EH (cell line): ENCODE data around the gene SLC44A2.

Experiments used
- DNase-seq: peaks from one replicate; pipeline ENCODE4 v3.0.0-alpha.2; 2015; ENCODE audit warnings: low read depth

Gene SLC44A2

DNA sequence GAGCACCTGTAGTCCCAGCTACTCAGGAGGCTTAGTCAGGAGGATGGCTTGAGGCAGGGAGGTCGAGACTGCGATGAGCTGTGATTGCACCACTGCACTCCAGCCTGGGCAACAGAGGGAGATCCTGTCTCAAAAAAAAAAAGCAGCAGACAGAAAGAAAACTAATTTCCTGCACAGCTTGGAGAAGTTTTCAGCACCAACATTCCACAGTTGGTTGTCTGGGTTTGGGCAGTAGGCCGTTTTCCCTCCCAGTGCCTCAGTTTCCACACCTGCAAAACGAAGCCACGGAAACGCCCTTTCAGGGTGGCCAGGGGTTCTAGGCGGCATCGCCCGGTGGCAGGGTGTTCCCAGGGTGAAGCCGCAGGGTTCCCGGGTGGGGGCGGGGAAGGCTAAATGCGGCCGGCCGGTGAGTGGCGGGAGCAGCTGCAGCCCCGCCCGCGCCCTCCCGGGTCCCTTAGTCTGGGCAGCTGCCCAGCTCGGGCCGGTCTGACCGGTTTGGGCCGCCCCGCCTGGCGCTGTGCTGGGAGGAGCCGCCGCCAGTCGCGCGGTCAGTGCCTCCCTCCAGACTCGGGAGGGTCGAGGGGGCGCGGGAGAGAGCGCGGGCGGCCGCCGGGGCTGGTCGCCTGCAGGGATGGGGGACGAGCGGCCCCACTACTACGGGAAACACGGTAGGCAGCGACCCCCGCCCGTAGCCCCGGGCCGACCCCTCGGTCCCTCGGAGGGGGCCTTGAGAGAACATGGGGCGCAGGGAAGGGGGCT lies at the start of gene SLC44A2:
SLC44A2 (plus strand) TSS at position 551 of the 759 bp plus-strand sequence; CDS start at position 632, 81 bp downstream.
- DNase-seq: peak; percentile 74

DNA sequence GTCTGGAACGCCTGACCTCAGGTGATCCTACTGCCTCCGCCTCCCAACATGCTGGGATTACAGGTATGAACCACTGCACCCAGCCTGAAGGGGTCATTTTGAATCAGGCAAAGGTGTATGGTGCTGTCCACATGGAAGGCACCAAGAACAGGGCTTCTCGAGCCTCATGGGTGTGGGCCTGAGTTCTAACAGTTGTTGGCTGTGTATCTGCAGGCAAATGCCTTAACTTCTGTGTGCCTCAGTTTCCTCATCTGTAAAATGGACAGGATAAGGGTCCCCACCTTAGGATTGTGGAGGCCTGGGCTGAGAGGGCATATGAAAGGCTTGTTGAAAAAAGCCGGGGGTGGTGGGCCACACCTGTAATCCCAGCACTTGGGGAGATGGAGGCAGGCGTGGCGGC lies 47.4 kb upstream of the SLC44A2 start:
- no peak for DNase-seq

DNA sequence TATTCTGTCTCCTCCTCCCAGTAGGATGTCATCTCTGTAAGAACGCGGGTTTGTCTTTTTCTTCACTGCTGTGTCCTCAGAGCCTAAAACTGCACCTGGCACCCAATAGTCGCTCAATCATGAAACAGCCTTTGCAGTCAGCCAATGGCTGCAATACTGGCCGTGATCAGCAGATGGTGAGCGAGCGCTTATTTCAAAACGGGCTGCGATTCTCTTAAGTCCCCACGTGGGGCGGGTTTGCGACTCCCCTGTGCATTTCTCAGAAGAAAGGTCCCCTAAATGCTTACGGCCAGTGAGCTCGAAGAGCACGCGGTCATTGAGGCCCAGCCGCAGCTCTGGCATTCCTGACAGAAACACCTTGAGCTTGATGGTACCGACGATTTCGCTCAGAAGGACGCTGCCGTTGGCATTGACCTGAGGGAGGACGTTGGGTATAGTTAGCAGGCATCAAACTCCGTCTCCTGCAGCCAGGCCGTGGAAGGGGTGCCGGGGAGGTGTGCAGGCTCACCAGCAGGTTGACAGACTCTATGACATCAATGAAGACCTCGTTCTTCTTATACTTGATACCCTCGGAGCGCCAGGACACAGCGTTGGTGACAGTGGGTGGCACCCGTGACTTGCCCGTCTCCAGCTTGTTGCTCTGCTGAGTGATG lies 44.2 kb upstream of the SLC44A2 start:
- peak; percentile 90 for DNase-seq

DNA sequence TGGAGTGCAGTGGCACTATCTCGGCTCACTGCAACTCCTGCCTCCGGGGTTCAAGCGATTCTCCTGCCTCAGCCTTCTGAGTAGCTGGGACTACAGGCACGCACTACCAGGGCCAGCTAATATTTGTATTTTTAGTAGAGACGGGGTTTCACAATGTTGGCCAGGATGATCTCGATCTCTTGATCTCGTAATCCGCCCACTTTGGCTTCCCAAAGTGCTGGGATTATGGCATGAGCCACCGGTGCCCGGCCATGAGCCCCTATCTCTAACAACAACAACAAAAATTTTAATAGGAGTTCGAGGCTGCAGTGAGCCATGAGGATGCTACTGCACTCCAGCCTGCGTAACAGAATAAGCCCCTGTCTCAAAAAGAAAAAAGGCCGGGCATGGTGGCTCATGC lies 43.3 kb upstream of the SLC44A2 start:
- no peak for DNase-seq

DNA sequence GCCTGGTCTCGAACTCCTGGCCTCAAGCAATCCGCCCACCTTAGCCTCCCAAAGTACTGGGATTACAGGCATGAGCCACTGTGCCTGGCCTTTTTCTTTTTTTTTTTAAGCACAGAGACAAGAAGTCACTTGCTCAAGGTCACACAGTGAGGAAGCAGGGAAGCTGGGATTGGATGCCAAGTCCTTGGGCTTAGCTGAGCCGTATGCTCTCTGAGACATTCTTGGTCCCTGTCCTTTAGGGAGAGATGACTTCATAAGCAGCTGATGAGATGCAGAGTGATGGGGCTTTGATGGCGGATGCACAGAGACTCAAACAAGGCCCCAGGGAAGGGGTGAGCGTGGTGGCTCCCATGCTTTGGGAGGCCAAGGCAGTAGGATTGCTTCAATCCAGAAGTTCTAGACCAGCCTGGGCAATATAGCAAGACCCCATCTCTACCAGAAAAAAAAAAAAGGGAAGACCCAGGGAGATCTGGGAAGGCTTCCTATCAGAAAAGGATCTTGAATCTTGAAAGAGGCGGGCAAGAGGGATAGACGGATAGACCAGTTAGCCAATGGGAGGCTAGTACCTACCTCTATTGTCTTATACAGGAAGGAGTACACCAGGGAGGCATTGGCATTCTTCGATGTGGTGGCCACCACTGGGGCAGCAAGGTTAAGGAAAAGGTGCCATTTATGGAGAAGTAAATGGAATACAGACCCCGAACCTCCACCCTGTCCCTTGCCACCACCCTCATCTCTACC lies 42.1 kb upstream of the SLC44A2 start:
- peak; percentile 25 for DNase-seq

DNA sequence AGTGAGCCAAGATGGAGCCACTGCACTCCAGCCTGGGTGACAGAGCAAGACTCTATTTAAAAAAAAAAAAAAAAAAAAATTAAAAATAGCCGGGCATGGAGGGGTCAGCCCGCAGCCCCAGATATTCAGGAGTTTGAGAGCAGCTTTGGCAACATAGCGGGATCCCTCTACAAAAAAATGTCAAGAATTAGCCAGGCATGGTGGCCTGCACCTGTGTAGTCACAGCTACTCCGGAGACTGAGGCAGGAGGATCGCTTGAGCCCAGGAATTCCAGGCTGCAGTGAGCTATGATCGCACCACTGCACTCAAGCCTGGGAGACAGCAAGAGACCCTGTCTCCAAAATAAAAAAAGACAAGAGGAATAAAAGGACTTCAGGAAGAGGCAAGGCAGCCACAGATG lies 39.0 kb upstream of the SLC44A2 start:
- DNase-seq: no peak

DNA sequence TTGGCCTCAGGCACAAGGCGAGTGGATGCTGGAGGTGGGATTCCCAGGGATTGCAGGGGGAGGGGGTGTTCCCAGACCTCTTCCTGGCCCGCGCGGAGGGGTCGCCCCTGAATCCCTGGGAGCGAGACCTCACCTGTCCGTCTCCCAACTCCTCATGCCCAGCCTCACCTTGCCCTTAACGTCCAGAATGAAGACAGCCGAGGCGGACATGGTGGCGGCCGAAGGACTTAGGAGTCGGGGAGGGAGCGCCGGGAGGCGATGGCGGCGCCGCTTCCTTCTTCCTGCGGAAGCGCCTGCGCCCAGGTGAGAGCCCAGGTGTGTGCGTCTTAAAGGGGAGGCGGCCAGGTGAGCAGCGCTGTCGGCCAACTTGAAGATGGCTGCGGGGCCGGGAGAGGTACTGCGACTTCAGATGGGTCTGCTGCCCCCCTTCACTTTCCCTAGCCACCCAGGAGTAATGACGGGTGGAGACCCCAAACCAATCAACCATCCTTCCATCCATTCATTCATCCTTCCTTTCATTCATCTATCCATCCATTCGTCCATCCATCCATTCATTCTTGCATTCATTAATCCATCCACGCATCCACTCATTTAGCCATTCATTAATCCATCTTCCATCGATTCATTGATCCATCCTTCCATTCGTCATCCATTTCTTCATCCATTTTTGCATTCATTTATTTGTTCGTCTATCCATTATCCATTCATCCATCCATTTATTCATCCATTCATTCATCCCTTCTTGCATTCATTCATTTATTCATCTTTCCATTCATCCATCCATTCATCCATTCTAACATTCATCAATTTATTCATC lies 38.1 kb upstream of the SLC44A2 start, which contains the start of gene AP1M2:
AP1M2 (minus strand) TSS at position 291 of the 817 bp plus-strand sequence; CDS start at position 210, 81 bp downstream.
- DNase-seq: no peak

DNA sequence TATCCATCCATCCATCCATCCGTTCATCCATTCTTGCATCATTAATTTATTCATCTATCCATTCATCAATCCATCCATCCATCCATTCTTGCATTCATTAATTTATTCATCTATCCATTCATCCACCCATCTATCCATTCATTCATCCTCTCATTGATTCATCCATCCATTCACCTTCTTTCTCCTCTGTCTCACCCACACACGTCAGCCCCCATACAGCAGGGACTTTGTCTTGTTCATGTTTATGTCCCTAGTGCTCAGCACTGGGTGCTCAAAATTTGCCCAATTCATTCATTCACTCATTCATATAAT lies 37.6 kb upstream of the SLC44A2 start:
- DNase-seq: no peak

DNA sequence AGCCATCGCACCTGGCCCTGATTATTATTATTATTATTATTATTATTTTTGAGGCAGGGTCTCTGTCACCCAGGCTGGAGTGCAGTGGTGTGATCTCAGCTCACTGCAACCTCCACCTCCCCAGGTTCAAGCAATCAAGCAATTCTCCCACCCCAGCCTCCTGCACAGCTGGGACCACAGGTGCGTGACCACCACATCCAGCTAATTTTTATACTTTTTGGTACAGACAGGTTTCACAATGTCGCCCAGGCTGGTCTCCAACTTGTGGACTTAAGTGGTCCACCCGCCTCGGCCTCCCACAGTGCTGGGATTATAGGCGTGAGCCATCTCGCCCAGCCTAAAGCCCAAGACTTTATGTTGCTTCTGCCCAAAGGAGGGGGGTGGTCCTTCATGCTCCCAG lies 32.2 kb upstream of the SLC44A2 start:
- DNase-seq: no peak

DNA sequence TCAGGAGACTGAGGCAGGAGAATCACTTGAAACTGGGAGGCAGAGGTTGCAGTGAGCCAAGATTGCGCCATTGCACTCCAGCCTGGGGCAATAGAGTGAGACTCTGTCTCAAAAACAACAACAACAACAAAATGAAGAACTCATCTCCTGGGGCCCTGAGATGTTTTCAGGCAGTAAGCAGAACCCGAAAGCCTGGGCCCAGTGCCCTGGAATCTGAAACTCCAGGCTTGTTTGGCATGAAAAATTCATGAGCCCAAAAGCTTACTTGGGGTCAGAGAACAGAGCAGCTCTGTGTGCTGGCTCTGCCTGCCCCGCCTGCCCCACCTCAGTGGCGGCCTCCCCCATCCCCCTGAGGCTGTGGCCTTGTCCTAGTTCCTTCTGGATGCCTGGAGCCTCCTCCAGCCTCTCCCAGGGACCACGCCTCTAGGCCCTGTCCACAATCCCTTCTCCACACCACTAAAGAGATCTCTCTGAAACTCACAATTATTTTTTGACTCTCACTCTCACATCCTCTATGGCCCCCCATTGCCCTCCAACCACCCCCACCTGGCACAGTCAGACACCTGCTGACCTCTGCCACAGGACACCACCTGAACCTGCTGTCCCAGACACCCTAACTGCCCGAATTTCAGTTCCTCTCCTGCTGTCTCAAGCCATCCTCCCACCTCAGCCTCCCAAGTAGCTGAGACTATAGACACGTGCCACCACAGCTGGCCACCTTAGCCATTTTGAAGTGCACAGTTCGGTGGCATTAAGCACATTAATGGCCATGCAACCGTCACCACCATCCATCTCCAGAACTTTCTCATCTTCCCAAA lies 31.3 kb upstream of the SLC44A2 start:
- DNase-seq: peak; percentile 29

DNA sequence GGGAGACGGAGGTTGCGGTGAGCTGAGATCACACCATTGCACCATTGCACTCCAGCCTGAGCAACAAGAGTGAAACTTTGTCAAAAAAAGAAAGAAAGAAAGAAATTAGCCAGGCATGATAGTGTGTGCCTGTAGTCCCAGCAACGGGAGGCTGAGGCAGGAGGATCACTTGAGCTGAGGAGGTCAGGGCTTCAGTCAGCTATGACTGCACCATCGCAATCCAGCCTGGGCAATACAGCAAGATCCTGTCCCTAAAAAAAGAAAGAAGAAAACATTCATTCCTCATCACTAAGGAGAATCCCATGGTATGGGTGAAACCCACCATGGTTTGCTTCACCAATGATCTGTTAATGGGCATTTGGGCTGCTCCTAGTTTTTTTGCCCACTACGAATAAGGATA lies 25.2 kb upstream of the SLC44A2 start:
- DNase-seq: no peak

DNA sequence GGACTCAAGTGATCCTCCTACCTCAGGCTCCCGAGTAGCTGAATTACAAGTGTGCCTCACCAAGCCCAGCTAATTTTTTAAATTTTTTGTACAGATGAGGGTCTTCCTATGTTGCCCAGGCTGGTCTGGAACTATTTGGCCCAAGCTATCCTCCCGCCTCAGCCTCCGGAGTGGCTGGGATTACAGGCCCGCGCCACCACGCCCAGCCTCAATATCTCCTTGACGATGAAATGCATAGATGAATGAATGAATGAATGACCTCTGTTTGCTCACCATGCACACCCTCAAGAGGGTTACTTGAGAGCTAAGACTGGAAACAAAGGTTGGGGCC lies 23.4 kb upstream of the SLC44A2 start:
- no peak for DNase-seq

DNA sequence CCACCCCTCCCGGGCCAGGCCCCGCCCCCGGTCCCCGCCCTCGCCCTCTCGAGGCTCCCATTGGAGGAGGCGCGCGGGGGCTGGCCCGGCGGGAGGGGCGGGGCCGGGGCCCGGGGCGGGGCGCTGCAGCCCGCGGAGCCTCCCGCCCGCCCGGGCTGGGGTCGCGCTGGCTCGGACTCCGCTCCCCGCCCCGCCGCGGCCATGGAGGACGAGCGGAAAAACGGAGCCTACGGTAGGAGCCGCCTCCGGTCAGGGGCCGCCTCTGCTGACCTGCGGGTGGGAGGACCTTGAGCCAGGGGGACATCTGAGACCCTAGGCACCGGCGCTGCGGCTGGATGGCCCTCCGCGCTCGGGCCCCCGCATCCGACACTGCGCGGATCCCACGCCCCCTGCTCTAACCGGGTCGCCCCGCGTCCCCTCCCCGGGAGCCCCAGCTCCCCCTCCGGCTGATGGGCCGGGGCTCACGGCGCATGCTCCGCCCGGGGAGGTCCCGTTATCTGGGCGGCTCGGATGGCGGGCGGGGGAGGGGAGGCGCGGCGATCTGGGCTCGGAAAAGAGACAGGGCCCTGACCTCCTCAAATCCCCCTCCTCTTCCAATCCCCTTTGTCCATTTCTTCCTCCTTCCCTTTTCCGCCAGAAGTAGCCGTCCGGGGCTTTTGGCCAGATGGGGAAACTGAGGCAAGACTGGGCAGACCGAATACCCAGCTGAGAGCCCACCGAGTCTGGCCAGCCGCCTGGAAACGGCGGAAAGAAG lies 22.8 kb upstream of the SLC44A2 start:
- peak; percentile 79 for DNase-seq

DNA sequence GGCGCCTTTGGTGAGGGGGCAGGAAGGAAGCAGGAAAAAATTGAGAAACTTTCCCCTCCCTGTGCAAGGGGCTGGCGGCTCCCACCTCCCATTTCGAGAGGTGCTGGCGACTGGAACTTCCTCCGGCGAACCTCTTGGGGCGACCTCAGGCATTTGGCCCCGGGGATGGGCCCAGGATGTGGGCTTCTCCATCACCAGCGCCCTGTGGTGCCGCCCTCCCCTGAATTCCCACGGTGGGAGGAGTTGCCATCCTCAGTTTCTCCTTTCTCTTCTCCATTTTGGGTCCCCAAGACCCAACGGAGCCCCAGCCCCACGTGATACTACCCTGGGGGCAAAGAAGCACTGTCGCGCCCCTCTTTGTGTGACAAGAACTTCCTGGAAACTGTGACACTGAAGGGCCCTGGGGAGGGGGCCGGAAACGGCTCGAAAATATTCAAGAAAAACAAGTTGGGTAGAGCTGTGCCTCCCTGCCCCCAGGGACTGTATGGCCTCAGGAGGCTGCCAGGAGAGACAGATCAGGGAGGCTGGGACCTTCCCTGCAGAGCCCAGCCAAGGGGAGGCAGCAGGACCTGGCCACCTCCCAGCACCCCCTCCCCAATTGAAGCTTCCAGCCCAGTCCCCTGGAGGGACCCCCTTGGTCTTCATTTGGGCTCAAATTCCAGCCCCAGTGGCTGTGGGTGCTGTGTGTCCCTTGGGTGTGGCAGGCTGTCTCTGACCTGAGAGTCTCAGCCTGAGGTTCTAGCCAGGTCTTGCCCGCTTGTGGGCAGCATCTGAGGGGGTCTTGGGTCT lies 22.1 kb upstream of the SLC44A2 start:
- DNase-seq: peak; percentile 62

DNA sequence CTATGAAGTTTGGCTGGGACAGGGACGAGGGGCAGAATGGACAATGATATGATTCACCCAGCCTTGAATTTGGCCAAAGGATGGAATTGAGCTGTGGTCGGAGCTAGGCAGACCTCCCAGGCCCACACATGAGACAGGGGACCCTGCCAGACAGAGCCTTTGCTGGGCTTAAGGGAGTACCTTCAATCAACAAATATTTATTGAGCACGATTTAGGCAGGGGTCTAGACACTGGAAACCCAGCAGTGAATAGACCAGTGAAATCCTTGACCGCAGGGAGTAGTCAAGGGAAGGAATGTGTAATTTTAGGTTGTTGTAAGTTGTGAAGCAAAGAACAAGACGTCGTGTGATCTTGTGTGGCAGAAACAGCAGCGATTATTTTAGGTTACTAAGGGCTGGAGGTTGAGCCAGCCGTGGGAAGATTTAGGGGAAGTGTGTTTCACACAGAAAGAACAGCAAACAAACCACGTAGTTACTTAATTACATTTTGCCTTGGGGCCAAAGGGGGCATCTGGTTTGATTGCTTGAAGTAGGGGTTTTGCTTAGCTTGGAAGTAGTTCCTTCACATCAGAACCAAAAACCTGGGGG lies 21.4 kb upstream of the SLC44A2 start:
- peak; percentile 66 for DNase-seq

DNA sequence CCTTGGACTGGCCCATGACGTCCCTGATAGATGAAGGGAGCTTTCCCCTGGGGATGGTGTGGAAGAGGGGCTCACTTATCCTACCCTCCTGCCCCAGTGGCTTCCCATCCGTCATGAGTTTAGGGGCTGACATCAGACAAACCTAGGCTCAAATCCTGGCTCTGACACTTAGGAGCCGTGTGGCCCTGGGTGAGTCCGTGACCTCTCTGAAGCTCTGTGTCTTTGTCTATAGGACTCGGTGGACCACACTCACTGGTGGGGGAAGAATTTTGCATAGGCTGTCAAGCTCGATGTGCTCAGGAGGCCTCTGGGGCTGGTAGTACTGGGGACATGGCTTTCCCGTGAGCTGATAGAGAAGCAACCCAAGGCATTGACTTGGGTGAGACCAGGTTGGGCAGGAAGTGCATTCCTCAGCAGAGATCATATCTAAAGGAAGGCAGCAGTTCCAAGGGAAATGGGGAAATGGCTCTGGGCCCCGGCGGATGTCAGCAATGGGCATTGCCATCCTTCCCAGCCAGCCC lies 20.8 kb upstream of the SLC44A2 start:
- DNase-seq: peak; percentile 59

DNA sequence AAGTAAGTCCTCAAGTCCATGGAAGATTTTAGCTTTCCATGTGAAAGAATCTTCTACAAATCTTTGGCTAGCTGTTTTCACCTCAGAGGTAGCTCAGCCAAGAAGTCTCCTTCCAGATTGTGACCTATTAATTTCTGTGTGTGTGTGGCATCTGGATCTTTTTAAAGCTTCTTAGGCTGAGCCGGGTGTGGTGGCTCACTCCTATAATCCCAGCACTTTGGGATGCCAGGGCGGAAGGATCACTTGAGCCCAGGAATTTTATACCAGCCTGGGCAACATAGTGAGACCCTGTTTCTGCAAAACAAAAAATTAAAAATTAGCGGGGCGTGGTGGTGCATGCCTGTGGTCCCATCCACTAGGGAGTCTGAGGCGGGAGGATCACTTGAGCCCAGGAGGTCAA lies 13.4 kb upstream of the SLC44A2 start:
- peak; percentile 6 for DNase-seq

DNA sequence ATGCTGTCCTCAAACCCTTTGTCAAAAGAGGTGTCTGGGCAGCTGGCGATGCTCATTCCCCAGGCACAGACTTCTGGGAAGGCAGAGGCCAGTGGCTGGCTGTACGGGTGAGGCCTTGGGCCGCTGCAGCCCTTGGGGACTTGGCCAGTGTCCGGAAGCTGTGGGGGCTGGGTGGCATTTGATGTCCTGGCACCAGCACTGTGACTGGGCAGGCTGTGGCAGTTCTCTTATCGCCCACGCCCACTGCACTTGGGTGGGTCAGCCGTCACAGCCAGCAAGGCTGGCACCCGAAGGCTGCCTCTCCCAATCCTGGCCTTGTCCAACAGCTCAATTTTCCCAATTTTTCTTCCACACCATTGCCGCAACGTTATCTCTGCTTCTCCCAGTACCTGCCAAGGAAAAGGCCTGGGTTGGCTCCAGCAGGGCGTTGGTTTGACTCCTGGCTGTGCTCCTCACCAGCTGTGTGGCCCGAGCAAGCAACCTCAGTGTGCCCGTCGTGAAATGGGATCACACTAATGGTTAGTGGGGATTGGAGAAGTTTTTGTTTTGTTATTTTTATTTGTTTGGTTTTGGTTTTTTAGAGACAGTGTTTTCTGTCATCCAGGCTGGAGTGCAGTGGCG lies 12.7 kb upstream of the SLC44A2 start:
- DNase-seq: no peak
